Measurements from ENCODE around the gene AGAP1.
"Not testable (repeated sequence)": the region's sequence is repeated elsewhere in the genome, so short reads cannot be mapped to it uniquely, and the experiment has no call there.

AGAP1 gene

GRCh38 chr2:235596272-235596671, 102.4 kb downstream of the AGAP1 start:
- no peak for DNase-seq

DNA sequence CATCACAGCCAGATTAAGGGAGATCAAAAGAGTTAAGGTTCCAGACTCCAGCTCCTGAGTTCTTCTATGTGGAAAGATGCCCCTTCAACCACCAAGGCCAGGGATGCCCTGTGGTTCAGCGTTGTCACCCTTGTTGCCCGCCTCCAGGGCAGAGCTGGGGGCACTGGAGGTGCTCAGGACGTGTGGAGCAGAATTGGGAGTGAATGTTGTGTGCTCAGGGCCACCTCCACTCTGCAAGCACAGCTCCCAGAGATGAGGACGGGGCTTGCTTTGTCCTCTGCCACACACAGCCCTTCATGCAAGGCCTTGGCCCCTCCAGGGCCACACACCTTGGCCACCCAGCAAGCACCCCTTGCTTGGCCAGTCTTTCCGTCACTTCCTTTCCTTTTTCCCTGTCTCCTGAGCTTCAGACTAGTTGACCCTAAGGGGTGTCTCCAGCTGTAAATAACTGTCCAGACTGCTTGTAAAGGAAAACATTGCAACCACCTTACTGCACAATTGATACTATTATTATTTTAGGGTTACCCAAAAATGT, 103.3 kb downstream of the AGAP1 start:
- no peak for DNase-seq

GRCh38 chr2:235598026-235598425, 104.2 kb downstream of the AGAP1 start:
- DNase-seq = no peak

- no peak for DNase-seq
Observed at GRCh38 chr2:235598532-235599531, 105.0 kb downstream of the AGAP1 start.

DNA sequence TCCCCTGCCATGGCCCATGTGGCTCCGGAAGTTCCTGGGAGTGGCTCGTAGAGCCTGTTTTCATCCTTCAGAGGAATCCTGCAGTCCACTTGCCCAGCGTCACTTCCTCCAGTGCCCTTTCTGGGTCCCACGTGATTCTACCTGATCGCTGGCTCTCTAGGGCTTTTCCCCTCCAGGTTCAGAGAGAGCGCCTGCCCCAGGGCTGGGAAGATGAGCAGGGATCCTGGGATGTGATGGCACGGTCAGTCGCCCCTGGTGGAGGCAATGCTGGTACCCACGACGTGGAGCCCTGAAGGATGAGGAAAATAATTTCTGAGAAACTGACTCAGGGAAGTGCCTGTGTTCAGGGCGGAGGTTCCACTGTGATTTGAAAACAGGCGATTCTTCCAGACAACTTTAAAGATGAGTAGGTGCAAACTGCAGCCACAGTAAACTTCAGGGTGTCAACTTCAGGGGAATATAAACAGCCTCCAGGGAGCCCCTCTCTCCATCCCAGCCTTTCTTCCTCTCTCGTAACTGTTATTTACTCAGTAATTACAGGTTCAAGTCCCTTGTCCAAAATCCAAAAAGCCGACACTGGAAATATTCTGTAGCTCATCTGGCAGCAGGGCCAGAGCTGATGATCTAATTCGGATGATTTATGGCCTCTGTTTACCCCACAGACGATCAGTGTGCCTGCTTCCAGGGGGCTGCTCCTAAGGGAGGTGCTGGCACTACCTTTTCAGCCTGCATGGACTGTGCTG, 105.9 kb downstream of the AGAP1 start:
- no peak for DNase-seq

DNA sequence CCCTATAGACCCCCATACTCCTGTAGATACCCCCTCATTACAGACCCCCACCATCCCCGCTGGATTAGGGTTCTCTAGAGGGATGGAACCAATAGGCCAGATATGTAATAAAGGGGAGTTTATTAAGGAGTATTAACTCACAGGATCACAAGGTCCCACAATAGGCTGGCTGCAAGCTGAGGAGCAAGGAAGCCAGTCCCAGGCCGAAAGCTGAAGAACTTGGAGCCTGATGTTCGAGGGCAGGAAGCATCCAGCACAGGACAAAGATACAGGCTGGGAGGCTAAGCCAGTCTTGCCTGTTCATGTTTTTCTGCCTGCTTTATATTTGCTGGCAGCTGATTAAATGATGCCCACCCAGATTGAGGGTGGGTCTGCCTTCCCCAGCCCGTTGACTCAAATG, 106.6 kb downstream of the AGAP1 start:
- DNase-seq = no peak

DNA sequence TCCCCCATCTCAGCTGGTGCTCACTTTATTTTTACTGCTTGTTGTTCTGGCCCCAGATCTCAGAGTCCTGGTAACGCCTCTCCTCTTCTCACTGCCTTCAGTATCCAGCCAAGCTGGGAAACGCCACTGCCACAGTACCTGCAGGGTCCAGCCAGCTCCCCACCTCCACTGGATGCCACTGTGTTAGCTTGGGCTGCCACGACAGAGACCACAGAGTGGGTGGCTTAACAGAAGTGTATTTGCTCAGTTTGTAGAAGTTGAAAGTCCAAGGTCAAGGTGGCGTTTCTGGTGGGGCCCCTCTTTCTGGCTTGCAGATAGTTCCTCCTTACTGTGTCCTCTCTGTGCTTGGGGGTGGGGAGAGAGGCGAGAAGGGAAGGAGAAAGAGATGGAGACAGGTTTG, 107.1 kb downstream of the AGAP1 start:
- no peak for DNase-seq

DNA sequence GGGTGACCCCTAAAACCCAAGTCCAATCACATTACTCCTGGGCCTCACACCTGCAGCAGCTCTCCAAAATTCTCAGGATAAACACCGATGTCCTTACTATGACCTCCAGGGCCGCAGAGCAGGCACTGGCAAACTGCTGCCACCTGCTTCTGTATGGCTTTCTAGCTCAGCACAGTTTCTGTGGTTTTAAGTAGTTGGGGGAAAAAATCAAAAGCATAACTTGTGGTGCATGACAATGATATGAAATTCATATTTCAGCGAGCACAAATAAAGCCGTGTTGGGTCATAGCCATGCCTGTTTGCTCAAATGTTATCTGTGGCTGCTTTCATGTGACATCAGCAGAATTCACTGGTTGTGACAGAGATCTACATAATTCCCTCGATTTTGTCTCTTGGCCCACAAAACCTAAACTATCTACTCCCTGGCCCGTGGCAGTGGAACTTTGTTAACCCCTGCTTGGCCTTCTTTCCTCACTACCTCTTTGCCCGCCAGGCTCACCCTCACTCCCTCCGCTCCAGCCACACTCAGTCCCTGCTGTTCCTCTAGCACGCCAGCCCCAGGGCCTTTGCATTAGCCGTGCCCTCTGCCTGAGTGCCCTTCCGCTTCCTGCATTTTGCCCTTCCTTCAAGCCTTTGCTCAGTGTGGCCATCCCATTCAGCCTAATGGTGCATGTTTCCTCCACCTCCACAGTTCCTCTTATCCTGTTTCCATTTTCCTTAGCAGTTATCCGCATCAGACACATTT, 108.3 kb downstream of the AGAP1 start:
- no peak for DNase-seq

GRCh38 chr2:235602971-235603370, 109.1 kb downstream of the AGAP1 start:
- not testable (repeated sequence) for DNase-seq

DNA sequence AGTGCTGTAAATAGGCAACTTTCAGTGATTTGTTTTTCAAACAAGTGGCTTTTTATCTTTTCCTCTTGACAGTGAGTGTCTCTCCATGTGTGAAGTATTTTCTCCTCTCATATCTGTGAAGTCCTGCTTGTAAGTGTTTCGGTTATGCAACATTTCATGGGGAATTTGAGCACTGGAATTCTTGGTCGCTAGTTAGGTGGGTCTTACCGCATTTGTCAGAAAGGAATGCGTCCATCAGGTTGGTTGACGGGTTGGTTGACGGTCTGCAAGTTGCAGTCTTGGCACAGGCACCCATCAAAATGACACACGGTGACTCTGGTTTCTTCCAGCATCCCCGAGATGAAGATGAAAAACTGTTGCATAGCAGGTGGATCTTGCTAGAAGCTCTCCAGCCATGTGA, 109.8 kb downstream of the AGAP1 start:
- no peak for DNase-seq

DNA sequence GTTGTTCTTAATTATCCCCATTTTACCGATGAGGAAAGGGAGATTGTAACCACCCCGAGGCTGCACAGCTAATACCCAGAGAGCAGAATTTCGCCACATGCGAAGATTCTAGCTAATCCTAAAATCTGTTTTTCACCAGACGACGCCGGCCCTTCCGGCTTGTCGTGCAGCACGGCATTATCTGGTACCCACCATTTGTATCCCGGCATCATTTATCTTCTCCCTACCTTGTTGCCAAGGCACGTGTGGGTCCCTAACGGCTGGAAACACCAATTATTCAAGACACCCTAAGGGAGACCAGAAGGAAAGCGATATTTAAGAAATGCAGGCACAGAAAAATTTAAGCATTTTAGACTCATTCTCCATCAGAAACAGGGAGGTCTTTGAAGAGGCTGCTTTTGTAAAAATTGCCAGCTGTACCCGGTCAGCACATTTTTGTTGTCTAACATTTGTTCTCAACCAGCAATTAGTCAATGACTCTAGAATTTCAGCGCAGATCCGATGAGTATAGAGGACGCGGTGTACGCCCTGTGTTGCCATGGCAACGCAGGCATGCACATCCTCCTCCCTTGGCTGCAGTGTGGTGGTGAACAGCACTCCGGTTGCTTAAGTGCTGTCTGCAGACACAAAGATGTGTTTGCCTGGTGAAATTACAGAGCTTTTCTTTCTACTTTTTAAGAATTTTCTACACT, 111.6 kb downstream of the AGAP1 start:
- peak; percentile 10 for DNase-seq

DNA sequence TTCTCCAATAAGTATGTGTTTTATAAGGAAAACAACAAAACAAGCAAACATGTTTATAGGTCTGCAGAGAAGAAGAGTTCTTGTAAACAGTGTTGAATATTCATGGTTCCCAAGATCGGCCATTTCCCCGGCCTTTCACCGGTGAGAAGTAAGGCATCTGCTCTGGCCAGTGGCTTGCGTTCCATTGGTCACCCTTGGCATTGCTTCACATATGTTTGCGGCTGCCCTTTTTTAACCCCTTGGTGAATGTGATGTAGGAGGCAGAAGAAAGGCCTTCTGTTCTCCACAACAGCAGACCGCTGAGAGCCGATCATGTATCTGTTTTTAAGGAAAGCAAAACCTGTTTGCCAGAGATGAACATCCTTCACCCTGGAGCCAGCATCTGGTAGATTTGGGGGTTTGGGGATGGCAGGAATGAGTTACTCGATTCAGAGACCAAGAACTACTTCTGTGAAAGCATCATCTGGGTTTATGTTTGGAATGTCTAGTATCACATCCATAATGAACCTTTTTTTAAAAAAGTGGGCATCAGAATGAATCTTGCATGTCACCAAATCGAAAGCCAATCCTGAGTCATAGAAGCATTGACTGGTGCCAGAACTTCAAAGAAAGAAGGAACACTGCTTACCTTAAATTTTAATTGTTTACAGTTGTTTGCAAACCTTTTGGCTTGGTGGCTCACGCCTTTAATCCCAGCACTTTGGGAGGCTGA, 112.3 kb downstream of the AGAP1 start:
- no peak for DNase-seq

DNA sequence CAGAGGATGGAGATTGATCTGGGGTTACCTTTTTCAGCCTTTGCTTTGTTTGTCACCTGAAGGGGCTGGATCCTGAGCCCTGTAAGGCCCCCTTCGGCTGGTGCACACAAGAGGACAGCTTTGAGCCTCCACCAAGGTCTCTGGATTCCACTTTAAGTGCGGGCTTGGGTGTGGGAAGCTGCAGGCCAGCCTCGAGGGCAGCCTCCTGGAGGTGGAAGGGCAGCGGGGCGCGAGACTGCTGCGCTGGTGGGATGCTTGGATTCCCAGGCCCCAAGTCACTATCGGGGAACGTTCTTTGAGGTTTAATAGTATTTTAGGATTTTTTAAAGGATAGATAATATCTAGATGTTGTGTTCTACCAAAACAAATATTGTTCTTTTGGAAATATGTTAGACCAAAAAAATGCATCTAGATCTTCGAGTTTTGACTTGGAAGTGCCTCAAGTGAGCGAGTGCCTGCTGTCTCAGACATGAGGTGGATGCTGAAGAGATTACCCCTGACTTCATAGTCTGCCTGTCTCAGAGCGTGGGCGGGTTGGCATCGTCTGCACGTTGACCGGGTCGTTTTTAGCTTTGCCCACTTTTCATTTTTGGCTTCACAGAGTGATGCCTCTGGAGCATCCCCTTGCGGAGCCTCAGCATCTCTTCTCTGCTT, 113.8 kb downstream of the AGAP1 start:
- DNase-seq = no peak

DNA sequence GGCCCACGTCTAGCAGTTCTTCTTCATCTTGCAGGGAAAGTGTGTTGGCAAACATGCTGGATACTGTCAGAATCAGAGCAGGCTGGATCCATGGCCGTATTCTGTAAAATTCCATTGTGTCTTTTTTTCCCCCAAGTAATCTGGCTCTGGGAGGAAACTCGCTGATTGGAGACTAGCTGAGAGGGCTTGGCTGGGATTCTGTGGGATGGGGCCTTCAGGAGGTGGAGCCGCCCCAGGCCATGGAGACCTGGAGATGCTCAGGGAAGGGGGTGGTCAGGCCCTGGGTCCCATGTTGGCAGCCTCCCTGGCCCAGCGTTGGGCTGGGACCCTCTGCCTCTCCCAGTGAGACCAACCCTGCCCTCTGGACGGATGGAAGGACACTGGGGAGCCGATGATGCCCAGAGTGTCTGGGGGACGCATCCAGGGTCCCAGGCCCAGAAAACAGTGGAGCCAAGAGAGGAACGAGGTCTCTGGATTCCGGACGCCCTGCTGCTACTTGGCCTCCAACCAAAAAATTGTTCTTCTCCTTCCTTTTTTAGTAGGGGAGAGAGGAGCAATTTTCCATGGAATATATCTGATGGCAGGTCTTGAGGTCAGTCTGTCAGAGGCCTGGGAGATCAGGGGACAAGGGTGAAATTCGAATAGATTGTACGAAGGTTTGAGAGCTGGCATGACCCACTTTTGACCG, 114.5 kb downstream of the AGAP1 start:
- no peak for DNase-seq

GRCh38 chr2:235609321-235609720, 115.5 kb downstream of the AGAP1 start:
- DNase-seq = no peak

GRCh38 chr2:235609746-235610145, 115.9 kb downstream of the AGAP1 start:
- DNase-seq = no peak

DNA sequence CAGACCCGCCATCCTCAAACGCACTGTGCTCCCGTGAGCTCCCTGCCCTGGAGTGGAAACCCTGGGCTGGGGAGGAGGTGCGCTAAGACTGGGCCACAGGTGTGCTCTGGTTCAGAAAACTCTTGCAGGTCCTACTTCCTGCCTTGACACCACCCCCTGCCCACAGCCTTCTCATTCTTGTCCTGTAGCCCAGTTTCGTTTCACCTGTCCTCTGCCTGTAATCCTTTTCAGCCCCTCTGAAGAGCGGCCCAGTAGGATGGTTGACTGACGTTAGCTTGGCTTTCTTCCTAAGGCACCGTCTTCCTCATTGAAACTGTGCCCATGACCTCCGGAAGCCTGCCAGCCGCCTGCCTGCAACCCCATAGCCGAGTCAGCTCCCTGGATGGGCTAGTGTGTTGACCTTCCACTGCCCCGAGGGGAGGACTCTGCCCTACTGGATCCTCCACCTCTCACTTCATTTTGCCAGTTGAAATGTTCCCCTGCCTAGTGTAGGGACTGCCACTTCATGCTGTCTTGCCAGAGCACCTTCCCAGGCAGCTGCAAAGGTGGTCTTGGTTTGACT, 116.9 kb downstream of the AGAP1 start:
- DNase-seq = no peak

- no peak for DNase-seq
Observed at GRCh38 chr2:235611349-235611748, 117.5 kb downstream of the AGAP1 start.

- no peak for DNase-seq
Observed at GRCh38 chr2:235611756-235612155, 117.9 kb downstream of the AGAP1 start.

All from central memory CD4-positive, alpha-beta T cell (primary cell).